DMS79 (cell line): ENCODE data around the gene TRAF6.
A peak's percentile ranks its signal among the peaks of the same experiment; 100 is the strongest.
"Not testable (repeated sequence)": the region's sequence is repeated elsewhere in the genome, so short reads cannot be mapped to it uniquely, and the experiment has no call there.

Source experiments
- DNase-seq: peaks from one replicate; lab custom pipeline; 2025; lab: John Stamatoyannopoulos, UW

The TRAF6 gene

GRCh38 chr11:36493332-36493731 lies 16.7 kb downstream of the TRAF6 start:
- DNase-seq, result no peak

GRCh38 chr11:36492724-36493304 lies 17.3 kb downstream of the TRAF6 start:
- no peak for DNase-seq

- DNase-seq, result no peak
Measured at GRCh38 chr11:36490026-36490806, 19.9 kb downstream of the TRAF6 start.

- DNase-seq, result no peak
Measured at GRCh38 chr11:36488096-36488495, 22.0 kb downstream of the TRAF6 start.

GRCh38 chr11:36487619-36488018 lies 22.5 kb downstream of the TRAF6 start:
- DNase-seq, result no peak

GRCh38 chr11:36485298-36486002 lies 24.6 kb downstream of the TRAF6 start:
- no peak for DNase-seq

GRCh38 chr11:36483042-36483441 lies 27.0 kb downstream of the TRAF6 start:
- DNase-seq, result not testable (repeated sequence)

GRCh38 chr11:36480833-36481232 lies 29.2 kb downstream of the TRAF6 start:
- no peak for DNase-seq

- no peak for DNase-seq
Measured at GRCh38 chr11:36478700-36479329, 31.3 kb downstream of the TRAF6 start.

GRCh38 chr11:36475192-36475591 lies 34.9 kb downstream of the TRAF6 start:
- DNase-seq, result no peak

GRCh38 chr11:36471577-36471976 lies 38.5 kb downstream of the TRAF6 start:
- DNase-seq, result no peak

- peak; percentile 23 for DNase-seq
Measured at GRCh38 chr11:36469881-36470802, 39.9 kb downstream of the TRAF6 start.

GRCh38 chr11:36469063-36469462 lies 41.0 kb downstream of the TRAF6 start:
- DNase-seq, result no peak

GRCh38 chr11:36467916-36468315 lies 42.2 kb downstream of the TRAF6 start:
- DNase-seq, result no peak

GRCh38 chr11:36467012-36467411 lies 43.1 kb downstream of the TRAF6 start:
- DNase-seq, result no peak

- DNase-seq, result no peak
Measured at GRCh38 chr11:36465449-36466163, 44.5 kb downstream of the TRAF6 start.

- no peak for DNase-seq
Measured at GRCh38 chr11:36464720-36465119, 45.4 kb downstream of the TRAF6 start.

- no peak for DNase-seq
Measured at GRCh38 chr11:36463781-36464180, 46.3 kb downstream of the TRAF6 start.

- DNase-seq, result no peak
Measured at GRCh38 chr11:36462321-36462720, 47.8 kb downstream of the TRAF6 start.

GRCh38 chr11:36460220-36460619 lies 49.9 kb downstream of the TRAF6 start:
- no peak for DNase-seq

GRCh38 chr11:36459046-36459445 lies 51.0 kb downstream of the TRAF6 start:
- no peak for DNase-seq
